NCI-H2107 treated with DMSO at 0.1 percent for 48 hours (cell line): ENCODE data around the gene KRT36.

Experiments
- DNase-seq: peaks from one replicate; lab custom pipeline; 2025; ENCODE audit not compliant: unreplicated experiment; lab: John Stamatoyannopoulos, UW

Gene KRT36

DNA sequence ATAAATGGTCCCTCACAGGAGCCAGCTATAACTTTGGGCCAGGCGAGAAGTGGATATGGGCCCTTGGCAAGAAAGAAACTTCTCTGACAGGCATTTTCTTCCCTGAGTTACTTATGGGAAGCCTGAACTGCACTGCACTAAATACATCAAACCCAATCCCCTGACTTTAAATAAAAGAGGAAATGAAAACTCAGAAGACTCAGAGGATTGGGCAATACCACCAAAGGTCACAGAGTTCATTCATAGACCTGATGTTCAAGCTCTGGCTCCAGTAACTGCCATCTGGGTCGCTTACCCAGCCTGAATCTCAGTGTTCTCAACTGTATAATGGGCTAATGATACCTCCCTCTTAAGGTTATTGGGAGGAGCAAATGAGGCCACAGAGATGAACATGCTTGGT, 9.6 kb downstream of the KRT36 start:
- DNase-seq: no peak

DNA sequence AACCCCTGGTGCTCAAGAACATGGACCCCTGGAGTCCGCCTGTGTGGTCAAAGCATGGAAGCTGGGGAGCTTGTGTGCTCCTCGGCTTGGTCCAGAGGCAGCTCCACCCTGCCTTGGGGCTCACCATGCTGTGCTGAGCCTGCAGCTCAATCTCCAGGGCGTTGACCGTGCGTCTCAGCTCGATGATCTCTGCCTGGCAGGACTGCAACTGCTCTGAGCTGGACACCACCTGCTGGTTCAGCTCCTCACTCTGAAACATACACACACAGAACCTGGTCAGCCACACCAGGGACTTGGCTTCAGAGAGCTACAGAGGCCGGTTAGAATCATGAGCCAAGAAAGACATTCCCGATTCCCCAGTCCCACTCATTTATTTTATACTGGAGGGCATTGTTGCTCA, 11.5 kb downstream of the KRT36 start:
- DNase-seq: no peak

DNA sequence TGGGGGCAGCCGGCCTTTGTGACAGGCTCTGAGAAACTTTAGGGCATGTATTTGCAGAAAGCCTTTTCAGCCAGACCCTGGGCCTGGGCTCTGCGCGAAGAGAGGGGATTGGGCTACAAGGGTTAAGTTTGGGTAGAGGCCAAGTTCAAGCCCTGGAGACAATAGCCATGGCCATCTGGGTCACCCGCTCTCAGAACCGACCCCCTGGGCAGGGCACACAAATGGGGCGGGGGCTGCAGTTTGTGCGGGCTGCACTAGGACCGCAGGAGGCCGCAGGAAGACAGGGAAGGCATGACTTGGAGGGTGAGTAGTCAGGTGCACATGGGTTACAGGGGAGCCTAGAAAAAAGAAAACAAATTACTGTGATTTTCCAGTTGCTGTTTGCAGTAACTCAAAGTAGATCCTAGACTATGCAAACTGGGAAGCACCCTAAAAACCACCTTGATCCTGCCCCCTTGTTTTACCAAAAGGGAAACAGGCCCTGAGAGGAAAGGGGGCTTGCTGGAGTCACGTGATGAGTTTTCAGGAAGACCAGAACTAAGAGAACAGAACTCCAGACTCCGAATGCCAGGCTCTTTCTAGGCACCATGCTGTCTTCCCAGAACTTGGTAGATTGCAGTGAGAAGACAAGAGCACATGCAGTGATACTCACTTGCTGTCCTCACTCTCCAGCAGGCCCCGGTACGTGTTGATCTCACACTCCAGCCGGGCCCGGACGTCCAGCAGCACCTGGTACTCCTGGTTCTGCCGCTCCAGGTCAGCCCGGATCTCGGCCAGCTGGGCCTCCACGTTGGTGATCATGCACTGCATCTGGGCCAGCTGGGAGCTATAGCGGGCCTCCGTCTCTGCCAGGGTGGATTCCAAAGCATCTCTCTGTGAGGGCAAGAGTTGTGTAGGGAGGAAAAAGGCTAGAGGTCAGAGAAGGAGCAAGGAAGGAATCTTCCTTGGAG, 12.6 kb downstream of the KRT36 start:
- DNase-seq: no peak

DNA sequence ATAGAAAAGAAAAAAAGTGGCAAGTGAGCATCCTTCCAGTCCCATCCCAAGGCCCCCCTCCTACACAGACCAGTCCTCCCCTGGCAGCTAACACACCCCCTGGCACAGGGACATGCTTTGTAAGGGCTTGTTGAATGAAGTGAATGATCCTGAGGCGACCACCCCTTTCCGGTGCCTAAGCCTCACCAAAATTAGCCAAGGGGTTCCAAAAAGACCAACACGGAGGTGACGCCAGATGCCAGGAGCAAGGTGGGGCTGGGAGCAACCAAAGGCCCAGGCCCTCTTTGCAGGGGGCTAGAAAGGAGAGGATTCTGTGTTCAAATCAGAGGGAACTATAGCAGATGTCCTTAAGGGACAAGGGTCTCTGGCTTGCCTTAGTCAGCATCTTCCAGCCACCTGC, 14.3 kb downstream of the KRT36 start:
- no peak for DNase-seq

DNA sequence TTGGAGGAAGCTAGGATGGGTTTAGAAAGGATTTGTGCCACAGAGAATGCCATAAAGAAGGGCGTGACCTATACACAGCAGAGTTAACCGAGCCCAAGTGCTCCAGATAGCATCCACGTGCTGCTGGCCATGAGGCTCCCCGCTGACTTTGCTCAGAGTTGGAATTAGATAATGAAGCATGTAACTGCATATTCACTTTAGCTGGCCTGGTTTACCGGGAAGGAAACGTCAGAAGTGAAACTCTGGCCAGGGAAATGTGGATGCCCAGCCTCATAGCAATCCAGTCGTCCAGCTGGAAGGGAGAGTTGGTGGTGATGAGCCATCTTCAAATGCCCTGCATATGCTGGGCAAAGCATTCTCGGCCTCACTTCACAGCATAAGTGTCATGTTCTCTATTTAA, 14.8 kb downstream of the KRT36 start:
- DNase-seq: no peak

DNA sequence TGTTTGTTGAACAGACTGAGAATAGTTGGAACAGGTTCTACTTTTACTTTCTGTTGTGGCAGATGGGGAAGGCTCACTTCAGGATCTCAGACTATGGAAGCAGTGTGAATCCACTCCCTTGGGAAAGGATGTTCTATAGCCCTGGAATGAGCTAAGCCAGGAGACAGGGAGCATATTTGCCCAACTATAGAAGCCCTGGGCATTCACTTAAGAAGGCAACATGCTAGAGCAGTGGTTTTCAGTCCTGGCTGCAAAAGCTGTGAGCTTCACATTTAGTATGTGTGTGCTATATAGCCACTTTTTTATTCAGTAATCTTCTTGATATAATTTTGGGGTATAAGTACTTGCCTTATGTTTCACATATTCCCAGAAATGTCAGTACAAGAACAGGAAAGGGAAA, 21.4 kb downstream of the KRT36 start:
- DNase-seq: no peak

DNA sequence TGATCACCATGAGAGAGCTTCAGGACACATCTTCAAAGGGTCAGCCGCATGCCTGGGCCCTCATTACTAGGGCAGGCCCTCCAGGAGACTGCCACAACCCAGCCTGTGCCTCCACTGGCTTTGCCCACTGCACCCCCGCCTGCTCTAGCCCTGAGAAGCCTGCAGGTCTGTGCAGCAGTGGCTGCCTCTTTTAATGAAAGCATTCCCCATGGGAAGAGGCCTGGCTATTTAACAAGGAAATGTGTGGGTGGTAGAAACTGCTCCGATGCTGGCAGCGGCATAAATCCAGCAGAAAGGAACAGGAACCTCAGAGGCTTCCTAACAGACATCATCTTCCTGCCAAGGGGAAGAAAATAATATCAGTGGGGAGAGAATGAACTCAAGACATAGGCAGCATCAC, 22.1 kb downstream of the KRT36 start:
- no peak for DNase-seq

DNA sequence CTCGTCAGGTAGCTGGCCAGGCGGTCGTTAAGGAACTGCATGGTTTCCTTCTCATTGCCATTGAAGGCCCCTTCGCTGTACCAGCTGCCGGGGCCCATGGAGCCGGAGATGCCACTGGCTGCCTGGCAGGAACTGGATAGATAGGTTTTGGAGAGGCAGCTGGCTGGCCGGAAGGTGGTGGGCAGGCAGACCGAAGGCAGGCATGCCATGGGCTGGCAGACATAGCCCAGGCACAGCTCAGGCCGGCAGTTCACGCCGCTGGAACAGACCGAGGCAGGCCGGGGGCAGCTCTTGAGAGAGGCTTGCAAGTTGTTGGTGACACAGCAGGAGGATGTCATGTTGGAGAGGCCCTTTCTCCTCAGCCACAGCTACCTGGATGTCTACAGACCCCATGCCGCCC, 22.7 kb downstream of the KRT36 start, which contains the start of gene KRT32:
KRT32 (minus strand) TSS at position 399 of the 400 bp plus-strand sequence; CDS start at position 338, 61 bp downstream.
- no peak for DNase-seq

DNA sequence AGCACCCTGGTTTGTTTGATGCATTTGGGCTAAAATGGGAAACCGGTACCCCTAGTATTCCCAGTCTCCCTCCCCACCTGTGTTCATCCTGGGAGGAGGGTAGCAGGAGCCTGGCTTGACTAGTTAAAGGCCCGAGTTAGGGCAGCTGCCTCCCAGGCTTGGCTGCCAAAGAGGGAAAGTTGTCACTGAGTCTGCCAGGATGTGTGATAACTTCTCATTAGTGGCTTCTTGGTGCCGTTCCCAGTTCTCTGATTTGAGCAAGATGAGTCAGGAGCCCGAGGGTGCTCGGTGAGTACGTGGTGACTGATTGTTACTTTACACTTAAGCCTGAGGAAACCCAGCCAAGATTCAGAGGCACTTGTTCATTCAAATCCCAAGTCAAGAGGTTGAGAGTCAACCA, 25.0 kb downstream of the KRT36 start:
- DNase-seq: no peak

DNA sequence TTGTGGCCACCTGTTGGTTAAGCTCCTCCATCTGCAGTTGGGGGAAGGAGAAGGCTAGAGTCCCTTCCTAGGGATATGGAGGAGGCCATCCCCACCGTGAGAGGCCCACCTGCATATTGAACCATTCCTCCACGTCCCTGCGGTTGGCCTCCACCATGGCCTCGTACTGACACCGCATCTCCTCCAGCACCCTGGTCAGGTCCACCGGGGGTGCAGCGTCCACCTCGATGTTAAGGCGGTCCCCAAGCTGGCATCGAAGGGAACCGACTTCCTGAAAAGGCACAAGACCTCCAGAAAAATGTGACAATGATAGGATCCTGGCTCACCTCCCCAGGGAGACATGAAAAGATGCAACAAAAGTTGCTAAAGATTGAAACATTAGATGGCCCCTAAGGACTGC, 25.5 kb downstream of the KRT36 start:
- DNase-seq: no peak

DNA sequence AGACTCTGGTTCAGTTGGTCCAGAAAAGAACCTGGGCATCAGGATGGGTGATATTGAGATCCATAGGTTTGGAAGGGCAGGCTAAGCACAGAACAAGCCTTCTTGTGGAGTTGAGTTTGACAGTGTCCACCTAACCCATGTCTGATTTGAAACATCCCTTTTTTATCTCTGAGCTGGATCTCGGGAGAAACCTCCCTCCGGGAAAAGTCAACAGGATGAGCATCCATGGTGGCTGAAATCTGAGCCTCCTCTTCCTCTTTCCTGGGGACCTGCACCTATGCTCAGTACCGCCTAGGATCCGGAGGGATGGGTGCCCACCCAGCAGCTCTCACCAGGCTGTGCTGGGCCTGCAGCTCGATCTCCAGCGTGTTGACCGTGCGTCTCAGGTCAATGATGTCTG, 26.0 kb downstream of the KRT36 start:
- DNase-seq: no peak

DNA sequence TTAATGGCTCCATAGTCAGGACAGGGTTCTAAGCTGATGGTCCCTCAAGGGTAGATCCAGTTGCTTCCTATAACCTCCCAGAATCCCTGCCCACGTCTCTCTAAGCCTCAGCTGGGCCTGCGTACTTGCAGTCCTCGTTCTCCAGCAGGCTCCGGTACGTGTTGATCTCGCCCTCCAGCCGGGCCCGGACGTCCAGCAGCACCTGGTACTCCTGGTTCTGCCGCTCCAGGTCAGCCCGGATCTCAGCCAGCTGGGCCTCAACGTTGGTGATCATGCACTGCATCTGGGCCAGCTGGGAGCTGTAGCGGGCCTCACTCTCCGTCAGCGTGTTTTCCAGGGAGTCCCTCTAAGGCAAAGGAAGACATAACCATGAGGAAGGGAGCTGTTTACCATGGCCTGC, 27.0 kb downstream of the KRT36 start:
- no peak for DNase-seq

DNA sequence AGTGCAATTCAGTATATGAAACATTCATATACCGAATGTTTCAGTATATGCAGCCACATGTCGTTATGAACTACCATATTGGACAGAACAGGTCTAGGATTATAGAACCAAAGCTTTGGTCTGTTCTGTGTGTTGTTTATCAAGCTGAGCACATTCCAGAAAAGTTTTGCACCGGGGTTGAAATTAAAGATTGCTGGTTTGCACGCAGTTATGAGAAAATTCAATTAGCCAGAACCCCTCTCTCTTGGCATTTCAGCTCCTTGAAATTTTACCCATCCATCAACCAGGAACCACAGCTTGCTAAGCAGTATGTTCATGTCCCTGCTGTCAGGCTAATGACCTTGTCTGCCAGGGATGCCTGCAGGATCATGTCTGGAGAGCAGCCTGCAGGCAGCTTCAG, 32.0 kb downstream of the KRT36 start:
- no peak for DNase-seq

DNA sequence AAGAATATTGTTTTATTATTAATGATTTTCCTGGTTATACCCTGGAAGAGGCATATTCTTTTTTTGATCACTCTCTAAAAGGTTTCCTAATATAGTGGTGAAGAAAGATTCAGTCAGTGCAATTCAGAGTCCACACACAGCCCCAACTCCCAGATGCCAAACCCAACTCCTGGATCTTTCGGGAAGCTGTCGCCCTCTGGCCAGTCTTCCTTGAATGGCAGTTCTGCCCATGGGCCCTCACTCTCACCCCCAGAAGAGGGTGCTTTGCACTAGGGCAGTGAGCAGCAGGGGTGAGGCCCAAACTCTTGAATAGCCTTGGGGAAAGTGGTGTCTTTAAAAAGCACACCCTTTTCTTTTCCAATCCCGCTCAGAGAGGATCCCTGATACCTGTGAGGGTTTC, 33.5 kb downstream of the KRT36 start:
- DNase-seq: no peak

DNA sequence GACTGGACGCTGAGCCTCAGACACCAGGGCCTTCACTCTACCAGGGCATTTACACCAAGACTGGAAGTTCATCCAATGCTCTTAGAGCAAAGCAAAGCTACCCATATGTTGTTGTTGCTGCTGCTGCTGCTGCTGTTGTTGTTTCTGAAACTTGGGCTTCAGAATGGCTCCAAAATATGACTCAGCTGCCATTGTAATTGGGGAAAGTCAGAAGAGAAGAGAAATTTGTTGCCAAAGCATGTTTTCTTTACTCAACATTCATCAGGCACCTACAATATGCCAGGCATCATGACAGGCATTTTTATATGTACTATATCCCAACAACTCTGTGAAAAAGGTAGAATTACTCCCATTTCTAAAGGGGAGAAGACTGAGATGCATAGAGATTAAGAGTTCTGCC, 34.5 kb downstream of the KRT36 start:
- DNase-seq: no peak

DNA sequence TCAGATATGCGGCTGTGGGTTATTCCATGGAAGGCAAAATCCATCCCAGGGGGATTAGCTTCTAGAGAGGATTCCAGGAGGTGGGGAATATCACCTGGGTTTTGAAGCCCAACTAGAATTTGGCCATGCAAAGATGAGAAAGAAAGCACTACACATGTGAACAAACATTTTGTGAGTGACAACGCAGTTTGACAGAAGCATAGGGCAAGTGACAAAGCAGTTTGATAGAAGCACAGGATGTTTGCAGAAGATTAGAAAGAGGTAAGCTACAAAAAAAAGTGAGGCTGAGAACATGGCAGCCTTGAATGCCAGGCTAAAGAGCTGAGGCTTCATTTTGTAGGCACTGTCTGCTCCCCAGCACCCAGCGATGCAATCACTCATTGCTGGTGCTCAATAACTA, 36.6 kb downstream of the KRT36 start:
- DNase-seq: no peak

DNA sequence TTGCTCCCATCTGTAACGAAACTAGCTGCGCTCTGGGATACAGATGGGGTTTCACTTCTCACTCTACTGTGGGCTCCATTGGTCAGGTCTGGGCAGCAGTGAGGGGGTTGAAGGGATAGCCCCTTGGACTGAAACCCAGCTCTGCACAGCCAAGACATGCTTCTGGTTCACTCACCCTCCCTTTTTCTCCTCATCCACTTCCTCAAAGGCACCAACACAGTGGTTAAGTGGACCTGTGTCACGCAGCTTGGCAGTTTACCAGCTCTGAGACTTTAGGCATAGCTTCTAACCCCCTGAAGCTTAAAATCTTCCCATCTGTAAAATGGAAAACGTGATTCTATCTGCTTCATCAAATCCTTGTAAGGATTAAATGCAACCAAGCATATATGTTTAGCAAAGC, 37.4 kb downstream of the KRT36 start:
- no peak for DNase-seq

DNA sequence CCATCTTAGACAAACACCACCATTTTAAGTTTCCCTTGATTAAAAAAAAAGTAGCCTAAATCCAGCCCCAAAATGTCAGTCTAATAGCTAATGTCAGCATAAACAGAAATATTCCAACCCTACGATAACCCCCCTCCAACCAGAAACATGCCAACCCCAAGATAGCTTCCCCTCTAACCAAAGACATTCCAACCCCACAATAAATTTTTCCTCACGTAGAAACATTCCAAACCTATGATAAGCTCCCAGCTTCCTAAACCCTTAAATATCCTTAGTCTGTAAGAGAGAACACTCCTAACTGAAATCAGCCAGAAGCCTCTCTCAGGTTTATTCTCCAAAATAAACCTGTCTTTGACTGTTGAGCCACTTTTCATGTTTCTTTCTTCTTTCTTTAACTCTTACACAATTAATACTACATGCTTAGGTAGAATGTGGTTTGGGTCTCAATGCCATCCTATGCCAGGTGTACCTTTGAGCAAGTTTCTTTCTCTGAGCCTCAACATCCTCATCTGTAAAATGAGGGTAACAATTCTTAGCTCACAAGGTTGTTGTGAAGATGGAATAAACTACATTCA, 38.5 kb downstream of the KRT36 start:
- DNase-seq: no peak

DNA sequence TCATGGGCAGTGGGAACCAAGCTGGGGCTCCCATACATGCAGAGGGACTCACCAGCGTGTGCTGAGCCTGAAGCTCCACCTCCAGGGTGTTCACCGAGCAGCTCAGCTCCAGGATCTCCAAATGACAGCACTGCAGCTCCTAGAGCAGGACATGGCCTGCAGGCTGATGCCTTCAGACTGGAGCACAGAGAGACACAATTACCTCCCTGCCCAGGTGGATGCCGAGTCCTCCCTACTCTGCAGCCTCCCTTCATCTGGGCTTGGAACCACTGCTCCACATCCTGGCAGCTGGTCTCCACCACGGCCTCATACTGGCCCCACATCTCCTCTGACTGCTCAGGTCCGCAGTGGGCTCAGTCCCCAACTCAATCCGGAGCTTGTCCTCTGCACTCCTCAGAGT, 40.7 kb downstream of the KRT36 start:
- DNase-seq: no peak

DNA sequence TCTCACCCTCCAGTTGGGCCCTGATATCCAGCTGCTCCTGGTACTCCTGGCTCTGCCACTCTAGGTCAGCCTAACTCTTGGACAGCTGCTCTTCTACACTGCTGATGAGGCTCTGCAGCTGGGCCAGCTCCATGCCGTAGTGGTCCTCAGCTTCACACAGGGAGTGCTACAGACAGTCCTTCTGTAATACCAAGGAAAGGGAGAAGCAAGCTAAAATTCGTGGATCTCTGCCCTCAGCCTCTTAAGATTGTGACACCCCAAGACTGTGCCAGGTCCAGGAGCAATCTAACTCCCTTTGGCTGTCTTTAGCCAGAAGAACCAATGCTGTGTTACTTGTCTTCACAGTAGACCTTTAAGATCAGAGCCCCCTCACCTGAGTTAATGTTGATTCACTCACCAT, 41.2 kb downstream of the KRT36 start:
- DNase-seq: no peak

DNA sequence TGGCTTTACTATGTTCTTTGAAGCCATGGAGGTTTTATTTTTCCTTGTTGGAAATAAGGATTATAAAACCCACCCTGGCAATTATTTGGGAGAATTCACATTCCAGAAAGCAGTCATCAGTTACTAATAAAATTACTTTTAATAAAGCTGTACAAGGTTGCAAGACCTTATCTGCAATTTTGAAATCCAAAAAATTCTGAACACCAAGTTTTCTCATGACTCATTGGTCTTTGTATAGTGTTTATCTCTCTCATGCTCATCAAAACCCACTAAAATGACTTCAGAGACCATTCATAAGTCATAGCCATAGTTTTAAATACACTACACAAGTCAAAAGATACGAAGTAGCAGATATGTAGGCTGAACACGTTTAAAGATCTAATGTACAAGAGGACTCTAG, 42.9 kb downstream of the KRT36 start:
- no peak for DNase-seq

DNA sequence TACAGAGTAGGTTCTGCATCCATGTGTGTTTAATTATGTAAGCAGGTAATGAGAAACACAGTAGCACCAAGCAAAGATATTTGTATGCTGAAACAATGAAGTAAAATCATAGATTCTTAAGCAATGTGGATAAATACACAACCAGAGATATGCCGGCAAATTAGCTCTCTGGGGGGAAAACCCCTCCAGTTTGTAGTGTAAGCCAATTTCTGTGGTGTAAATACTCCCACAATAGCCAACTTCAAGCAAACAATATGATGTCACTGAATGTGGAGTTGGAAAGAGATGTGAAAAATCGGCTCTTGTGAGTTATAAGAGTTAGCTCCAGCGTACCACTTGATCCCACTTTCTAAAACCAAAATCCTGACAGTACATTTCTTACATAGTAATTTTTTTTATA, 45.1 kb downstream of the KRT36 start:
- DNase-seq: no peak

DNA sequence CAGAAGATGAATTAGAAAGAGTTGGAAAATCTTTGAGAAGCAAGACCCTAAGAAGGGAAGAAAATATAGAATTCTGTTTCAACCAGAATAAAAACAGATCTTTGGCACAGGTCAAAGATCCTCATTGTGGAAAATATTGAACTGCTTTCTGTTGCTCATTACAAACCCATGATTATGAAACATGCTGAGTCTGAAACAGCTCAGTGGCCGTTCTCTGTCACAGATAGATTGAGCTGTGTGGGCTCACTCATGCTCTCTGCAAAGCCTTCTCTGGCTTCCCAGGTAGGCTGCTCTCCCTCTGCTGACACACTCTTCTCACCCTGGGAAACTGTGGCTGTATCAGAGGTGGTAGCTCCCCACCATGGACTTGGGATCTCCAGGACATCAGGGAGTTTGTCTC, 45.5 kb downstream of the KRT36 start:
- no peak for DNase-seq
